ENCODE data around the gene PIGN.
"Not testable (repeated sequence)": the region's sequence is repeated elsewhere in the genome, so short reads cannot be mapped to it uniquely, and the experiment has no call there.

PIGN gene

DNA sequence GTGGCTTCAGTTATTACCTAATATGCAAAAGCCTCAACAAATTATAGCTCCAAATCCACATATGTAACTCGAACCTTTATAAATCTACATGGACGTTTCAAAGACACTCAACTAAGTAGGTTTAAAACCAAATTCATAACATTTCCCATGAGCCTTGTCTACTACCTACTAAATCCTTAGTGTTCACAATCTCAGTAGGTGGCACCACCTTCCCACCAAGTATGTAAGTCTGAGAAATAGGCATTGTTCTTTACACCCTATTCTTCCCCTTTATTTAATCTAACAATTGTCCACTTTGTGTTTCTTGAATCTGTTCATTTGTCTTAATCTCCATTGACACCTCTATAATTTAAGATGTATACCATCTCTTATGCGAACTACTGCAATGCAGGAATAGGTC lies 4.6 kb downstream of the PIGN start:
- Histone ChIP-seq H3K4me1 (ENCODE audit: control insufficient read depth, insufficient read depth, low read length, poor library complexity, severe bottlenecking) (no peaks in the 10 kb centered on the region), H3K9me3 (ENCODE audit: control insufficient read depth, low read length) (no peaks in the 10 kb centered on the region), H3K27ac (ENCODE audit: low read depth, low read length, severe bottlenecking) (no peak overlapping the region), H3K36me3 (ENCODE audit: control insufficient read depth, insufficient read depth, low read length) (no peaks in the 10 kb centered on the region), H3K4me3 (ENCODE audit: extremely low read depth, insufficient read depth, low read length, poor library complexity, severe bottlenecking) (no peak overlapping the region)
- WGBS, 2 experiments (ENCODE audit: insufficient coverage in 2 of 2) = 64 to 80% methylated on average over 3 of the region's 3 CpGs

DNA sequence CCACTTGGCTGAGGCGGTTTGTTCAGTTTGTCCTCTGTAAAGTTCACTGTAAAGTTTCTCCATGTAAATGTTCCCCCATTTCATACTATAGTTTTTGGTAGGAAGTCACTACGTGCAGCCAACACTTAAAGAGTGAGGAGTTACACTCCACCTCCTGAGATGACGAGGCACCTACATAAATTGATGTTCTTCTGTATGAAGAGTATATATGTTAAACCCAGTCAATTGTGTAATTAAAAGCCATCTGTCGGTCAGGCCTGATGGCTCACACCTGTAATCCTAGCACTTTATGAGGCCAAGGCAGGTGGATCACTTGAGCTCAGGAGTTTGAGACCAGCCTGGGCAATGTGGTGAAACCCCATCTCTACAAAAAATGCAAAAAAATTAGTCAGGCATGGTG lies 7.6 kb downstream of the PIGN start:
- H3K9me3 ChIP-seq (ENCODE audit: control insufficient read depth, low read length) = no peaks in the 10 kb centered on the region
- no peak overlapping the region for H3K4me3 ChIP-seq (ENCODE audit: extremely low read depth, insufficient read depth, low read length, poor library complexity, severe bottlenecking)
- no peak overlapping the region for H3K27ac ChIP-seq (ENCODE audit: low read depth, low read length, severe bottlenecking)
- H3K4me1 ChIP-seq (ENCODE audit: control insufficient read depth, insufficient read depth, low read length, poor library complexity, severe bottlenecking) = no peaks in the 10 kb centered on the region
- 96 to 100% methylated on average over 3 of the region's 4 CpGs for WGBS, 2 experiments (ENCODE audit: insufficient coverage in 2 of 2)
- no peaks in the 10 kb centered on the region for H3K36me3 ChIP-seq (ENCODE audit: control insufficient read depth, insufficient read depth, low read length)

DNA sequence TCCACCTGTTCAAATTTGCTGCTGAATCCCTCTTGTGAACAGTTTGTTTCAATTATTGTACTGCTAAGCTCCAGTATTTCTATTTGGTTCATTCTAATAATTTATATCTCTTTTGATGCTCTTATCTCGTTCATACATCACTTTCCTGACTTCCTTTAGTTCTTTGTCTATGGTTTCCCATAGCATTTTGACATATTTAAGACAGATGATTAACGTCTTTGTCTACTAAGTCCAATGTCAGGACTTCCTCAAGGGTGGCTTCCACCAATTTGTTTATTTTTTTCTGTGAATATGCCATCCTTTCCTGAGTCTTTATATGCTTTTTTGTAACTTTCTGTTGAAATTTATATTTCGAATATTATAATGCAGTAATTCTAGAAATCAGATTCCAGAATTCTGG lies 9.6 kb downstream of the PIGN start:
- WGBS, 2 experiments (ENCODE audit: insufficient coverage in 2 of 2) = 83 to 100% methylated on average over 1 of the region's 3 CpGs
- no peaks in the 10 kb centered on the region for H3K36me3 ChIP-seq (ENCODE audit: control insufficient read depth, insufficient read depth, low read length)
- no peaks in the 10 kb centered on the region for H3K9me3 ChIP-seq (ENCODE audit: control insufficient read depth, low read length)
- no peak overlapping the region for H3K27ac ChIP-seq (ENCODE audit: low read depth, low read length, severe bottlenecking)
- H3K4me3 ChIP-seq (ENCODE audit: extremely low read depth, insufficient read depth, low read length, poor library complexity, severe bottlenecking) = no peak overlapping the region
- H3K4me1 ChIP-seq (ENCODE audit: control insufficient read depth, insufficient read depth, low read length, poor library complexity, severe bottlenecking) = no peaks in the 10 kb centered on the region

DNA sequence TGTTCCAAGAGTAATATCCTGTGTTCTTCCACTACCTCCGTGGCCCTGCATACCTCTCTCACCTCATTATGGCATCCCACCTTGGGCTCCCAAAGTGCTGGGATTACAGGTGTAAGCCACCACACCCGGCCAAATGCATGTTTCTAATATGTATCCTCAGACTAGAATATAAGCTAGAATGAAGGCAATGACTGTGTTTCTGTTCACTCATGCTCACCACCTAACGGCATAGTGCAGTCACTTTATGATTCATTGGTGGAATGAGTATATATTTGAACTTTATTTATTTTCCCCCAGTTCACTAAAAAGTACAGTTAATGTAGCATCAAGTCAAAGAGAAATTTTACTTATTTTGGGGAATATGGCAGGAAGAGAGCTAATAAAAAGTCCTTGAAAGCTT lies 11.3 kb downstream of the PIGN start:
- Histone ChIP-seq H3K27ac (ENCODE audit: low read depth, low read length, severe bottlenecking) (no peak overlapping the region), H3K9me3 (ENCODE audit: control insufficient read depth, low read length) (no peaks in the 10 kb centered on the region), H3K4me1 (ENCODE audit: control insufficient read depth, insufficient read depth, low read length, poor library complexity, severe bottlenecking) (no peaks in the 10 kb centered on the region), H3K4me3 (ENCODE audit: extremely low read depth, insufficient read depth, low read length, poor library complexity, severe bottlenecking) (no peak overlapping the region), H3K36me3 (ENCODE audit: control insufficient read depth, insufficient read depth, low read length) (no peaks in the 10 kb centered on the region)
- 50% methylated on average over 1 of the region's 3 CpGs; no CpG with 5 or more reads in 1 of the 2 experiments for WGBS, 2 experiments (ENCODE audit: insufficient coverage in 2 of 2)

DNA sequence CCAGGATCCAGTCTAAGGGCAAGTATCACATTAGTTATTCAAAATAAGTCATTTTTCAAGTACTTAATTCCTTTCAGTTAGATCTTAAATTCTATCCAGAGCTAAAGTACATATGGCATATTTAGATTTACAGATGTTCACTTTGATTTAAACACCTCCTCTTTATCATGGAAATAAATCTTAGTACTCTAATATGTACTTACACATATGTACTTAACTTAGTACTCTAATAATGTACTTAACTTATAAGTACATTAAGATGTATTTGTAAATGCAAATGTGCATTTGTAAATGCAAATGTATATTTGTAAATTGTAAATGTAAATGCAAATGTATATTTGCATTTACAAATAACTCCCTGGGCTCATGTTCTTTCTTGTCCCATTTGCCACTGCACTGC lies 14.6 kb downstream of the PIGN start:
- Histone ChIP-seq H3K9me3 (ENCODE audit: control insufficient read depth, low read length) (no peaks in the 10 kb centered on the region), H3K4me3 (ENCODE audit: extremely low read depth, insufficient read depth, low read length, poor library complexity, severe bottlenecking) (no peak overlapping the region), H3K4me1 (ENCODE audit: control insufficient read depth, insufficient read depth, low read length, poor library complexity, severe bottlenecking) (no peaks in the 10 kb centered on the region), H3K27ac (ENCODE audit: low read depth, low read length, severe bottlenecking) (no peak overlapping the region), H3K36me3 (ENCODE audit: control insufficient read depth, insufficient read depth, low read length) (no peaks in the 10 kb centered on the region)

DNA sequence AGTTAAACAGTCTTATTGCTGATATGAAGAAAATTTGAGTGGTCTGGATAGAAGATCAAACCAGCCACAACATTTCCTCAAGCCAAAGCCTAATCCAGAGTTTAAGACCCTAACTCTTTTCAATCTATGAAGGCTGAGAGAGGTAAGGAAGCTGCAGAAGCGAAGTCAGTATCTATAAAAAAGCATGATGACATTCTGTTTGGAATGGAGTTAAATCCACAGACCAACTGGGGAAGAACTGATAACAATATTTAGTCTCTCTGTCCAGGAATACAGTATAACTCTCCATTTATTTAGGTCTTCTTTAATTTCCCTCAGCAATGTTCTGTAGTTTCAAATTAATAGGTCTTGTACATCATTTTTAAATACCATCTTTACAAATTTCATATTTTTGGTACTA lies 16.0 kb downstream of the PIGN start:
- no CpG with 5 or more reads among the region's 1 CpG for WGBS, 2 experiments (ENCODE audit: insufficient coverage in 2 of 2)
- Histone ChIP-seq H3K4me3 (ENCODE audit: extremely low read depth, insufficient read depth, low read length, poor library complexity, severe bottlenecking) (no peak overlapping the region), H3K36me3 (ENCODE audit: control insufficient read depth, insufficient read depth, low read length) (no peaks in the 10 kb centered on the region), H3K27ac (ENCODE audit: low read depth, low read length, severe bottlenecking) (no peak overlapping the region), H3K9me3 (ENCODE audit: control insufficient read depth, low read length) (no peaks in the 10 kb centered on the region), H3K4me1 (ENCODE audit: control insufficient read depth, insufficient read depth, low read length, poor library complexity, severe bottlenecking) (no peaks in the 10 kb centered on the region)

DNA sequence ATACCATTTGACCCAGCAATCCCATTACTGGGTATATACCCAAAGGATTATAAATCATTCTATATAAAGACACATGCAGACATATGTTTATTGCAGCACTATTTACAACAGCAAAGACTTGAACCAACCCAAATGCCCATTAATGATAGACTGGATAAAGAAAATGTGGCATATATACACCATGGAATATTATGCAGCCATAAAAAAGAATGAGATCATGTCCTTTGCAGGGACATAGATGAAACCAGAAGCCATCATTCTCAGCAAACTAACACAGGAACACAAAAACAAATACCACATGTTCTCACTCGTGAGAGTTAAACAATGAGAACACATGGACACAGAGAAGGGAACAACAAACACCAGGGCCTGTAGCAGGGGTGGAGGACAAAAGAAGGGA lies 20.3 kb downstream of the PIGN start:
- H3K36me3 ChIP-seq (ENCODE audit: control insufficient read depth, insufficient read depth, low read length); H3K4me3 ChIP-seq (ENCODE audit: extremely low read depth, insufficient read depth, low read length, poor library complexity, severe bottlenecking); H3K9me3 ChIP-seq (ENCODE audit: control insufficient read depth, low read length); H3K27ac ChIP-seq (ENCODE audit: low read depth, low read length, severe bottlenecking); H3K4me1 ChIP-seq (ENCODE audit: control insufficient read depth, insufficient read depth, low read length, poor library complexity, severe bottlenecking): not testable (repeated sequence)
- WGBS, 2 experiments (ENCODE audit: insufficient coverage in 2 of 2) = no CpG with 5 or more reads among the region's 1 CpG

DNA sequence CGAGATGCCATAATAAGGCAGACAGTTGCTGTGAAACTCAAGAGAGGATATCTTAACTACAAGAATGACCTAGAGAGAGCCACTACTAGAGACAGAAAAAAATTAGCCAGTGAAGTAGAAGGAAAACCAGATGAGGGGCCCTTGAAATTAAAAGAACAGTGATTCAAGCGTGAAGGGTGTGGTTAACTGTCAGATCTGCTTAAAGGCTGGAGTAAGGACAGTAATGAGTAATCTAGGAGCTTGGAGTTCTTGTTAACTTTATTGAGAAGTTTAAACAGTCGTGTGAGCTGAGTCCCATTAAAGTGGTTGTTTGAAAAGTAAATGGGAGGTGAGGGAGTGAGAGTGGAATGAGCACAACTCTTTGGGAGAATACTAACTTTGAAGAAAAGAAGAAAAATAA lies 21.3 kb downstream of the PIGN start:
- H3K27ac ChIP-seq (ENCODE audit: low read depth, low read length, severe bottlenecking) = no peak overlapping the region
- WGBS, 2 experiments (ENCODE audit: insufficient coverage in 2 of 2) = 95 to 100% methylated on average over 2 to 3 of the region's 3 CpGs
- H3K36me3 ChIP-seq (ENCODE audit: control insufficient read depth, insufficient read depth, low read length) = no peaks in the 10 kb centered on the region

DNA sequence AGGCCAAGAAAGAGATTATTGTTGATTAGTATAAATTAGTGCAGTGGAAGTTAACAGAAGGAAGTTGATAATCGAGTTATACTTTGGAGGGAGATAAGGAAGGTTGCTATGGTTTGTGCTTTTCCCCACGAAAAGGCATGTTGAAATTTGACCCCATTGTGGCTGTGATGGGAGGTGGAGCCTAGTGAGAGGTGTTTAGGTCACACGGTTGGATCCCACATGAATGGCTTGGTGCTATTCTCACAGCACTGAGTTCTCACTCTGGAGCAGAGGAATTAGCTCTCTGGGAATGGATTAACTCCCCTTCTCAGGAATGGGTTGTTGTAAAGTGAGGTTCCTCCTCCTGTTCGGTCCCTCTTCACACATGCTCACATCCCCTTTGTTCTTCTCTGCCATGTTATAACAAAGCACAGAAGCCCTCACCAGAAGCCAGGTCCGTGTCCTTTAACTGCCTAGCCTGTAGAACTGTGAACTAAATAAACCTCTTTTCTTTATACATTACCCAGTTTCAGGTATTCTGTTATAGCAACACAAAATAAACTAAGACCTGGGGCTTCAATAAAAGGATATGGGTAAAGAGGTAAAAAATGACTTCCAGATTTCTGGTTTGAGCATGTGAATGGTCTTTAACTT lies 21.9 kb downstream of the PIGN start:
- Histone ChIP-seq H3K27ac (ENCODE audit: low read depth, low read length, severe bottlenecking) (no peak overlapping the region), H3K9me3 (ENCODE audit: control insufficient read depth, low read length) (no peaks in the 10 kb centered on the region), H3K4me3 (ENCODE audit: extremely low read depth, insufficient read depth, low read length, poor library complexity, severe bottlenecking) (no peak overlapping the region), H3K36me3 (ENCODE audit: control insufficient read depth, insufficient read depth, low read length) (no peaks in the 10 kb centered on the region), H3K4me1 (ENCODE audit: control insufficient read depth, insufficient read depth, low read length, poor library complexity, severe bottlenecking) (no peaks in the 10 kb centered on the region)
- 78 to 90% methylated on average over 4 to 5 of the region's 5 CpGs for WGBS, 2 experiments (ENCODE audit: insufficient coverage in 2 of 2)

More for the DNA sequence above, 21.3 kb downstream of the PIGN start:
- Histone ChIP-seq H3K4me3 (ENCODE audit: extremely low read depth, insufficient read depth, low read length, poor library complexity, severe bottlenecking) (no peak overlapping the region), H3K9me3 (ENCODE audit: control insufficient read depth, low read length) (no peaks in the 10 kb centered on the region), H3K4me1 (ENCODE audit: control insufficient read depth, insufficient read depth, low read length, poor library complexity, severe bottlenecking) (no peaks in the 10 kb centered on the region)

DNA sequence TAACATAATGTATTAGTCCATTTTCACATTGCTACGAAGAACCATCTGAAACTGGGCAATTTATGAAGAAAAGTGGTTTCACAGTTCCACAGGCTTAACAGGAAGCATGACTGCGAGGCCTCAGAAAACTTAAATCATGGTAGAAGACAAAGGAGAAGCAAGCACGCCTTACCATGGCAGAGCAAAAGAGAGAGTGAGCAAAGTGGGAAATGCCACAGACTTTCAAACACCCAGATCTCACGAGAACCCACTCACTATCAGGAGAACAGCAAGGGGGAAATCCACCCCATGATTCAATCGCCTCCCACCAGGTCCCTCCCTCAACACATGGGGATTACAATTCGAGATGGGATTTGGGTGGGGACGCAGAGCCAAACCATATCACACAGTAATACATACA lies 22.5 kb downstream of the PIGN start:
- Histone ChIP-seq H3K9me3 (ENCODE audit: control insufficient read depth, low read length) (no peaks in the 10 kb centered on the region), H3K27ac (ENCODE audit: low read depth, low read length, severe bottlenecking) (no peak overlapping the region), H3K36me3 (ENCODE audit: control insufficient read depth, insufficient read depth, low read length) (no peaks in the 10 kb centered on the region), H3K4me3 (ENCODE audit: extremely low read depth, insufficient read depth, low read length, poor library complexity, severe bottlenecking) (no peak overlapping the region), H3K4me1 (ENCODE audit: control insufficient read depth, insufficient read depth, low read length, poor library complexity, severe bottlenecking) (no peaks in the 10 kb centered on the region)
- 100% methylated on average over 1 to 3 of the region's 7 CpGs for WGBS, 2 experiments (ENCODE audit: insufficient coverage in 2 of 2)

DNA sequence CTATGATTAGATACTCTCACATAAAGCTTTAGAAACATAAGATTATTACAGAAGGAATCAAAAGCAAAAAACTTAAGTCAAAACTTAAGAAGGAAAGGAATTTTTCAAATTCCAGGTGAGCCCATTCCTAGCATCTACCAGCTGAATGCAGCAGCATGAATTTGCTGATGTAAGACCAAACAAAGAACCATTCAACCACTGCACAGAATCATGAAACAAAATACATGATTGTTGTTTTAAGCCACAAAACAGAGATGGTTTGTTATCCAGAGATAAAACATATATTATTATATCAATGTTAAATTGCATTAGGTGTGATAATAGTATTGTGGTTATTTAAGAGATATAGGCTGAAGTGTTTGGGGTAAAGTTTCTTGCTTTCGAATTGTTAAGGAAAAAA lies 29.0 kb downstream of the PIGN start:
- no peak overlapping the region for H3K4me3 ChIP-seq (ENCODE audit: extremely low read depth, insufficient read depth, low read length, poor library complexity, severe bottlenecking)
- no peak overlapping the region for H3K27ac ChIP-seq (ENCODE audit: low read depth, low read length, severe bottlenecking)
- H3K9me3 ChIP-seq (ENCODE audit: control insufficient read depth, low read length) = no peaks in the 10 kb centered on the region
- no peaks in the 10 kb centered on the region for H3K36me3 ChIP-seq (ENCODE audit: control insufficient read depth, insufficient read depth, low read length)
- no peaks in the 10 kb centered on the region for H3K4me1 ChIP-seq (ENCODE audit: control insufficient read depth, insufficient read depth, low read length, poor library complexity, severe bottlenecking)
- 78 to 100% methylated on average over 1 of the region's 1 CpG for WGBS, 2 experiments (ENCODE audit: insufficient coverage in 2 of 2)
